Naive thymus-derived CD8-positive, alpha-beta T cell (primary cell): ENCODE measurements around the gene C19orf47. TPM values are rescaled to one million over a fixed set of nuclear protein-coding genes. Genes with fewer than 3 reads are reported as not detected.

Experiments used
- ATAC-seq, 2 donors: fragments of 150-1000 bp; cut with Tn5 transposase in 1 of 2; sonication (Bioruptor Pico), chemical (Tn5 transposase) in 1 of 2; 1 replicate in 1 of 2; 2 replicates in 1 of 2; pipeline ENCODE4 v1.10.0; 2021; ENCODE audit warnings: mild to moderate bottlenecking in 2 of 2, moderate library complexity in 2 of 2
- POLR2A ChIA-PET: fragments of 350-600 bp; sonication (Branson Sonifier 250); formaldehyde crosslinking; loops from one replicate; lab custom pipeline; 2021; ENCODE audit warnings: antibody characterized with exemption; lab: Charles Lee
- DNase-seq, 10 donors: peaks; one replicate each; pipeline versions ENCODE4 v3.0.0 to v3.0.0-alpha.2; 2020 to 2022
- H3K27ac Mint-ChIP-seq, 10 donors: one replicate each; pipeline ENCODE4 v1.8.0; 2020 to 2022; ENCODE audit warnings: mild to moderate bottlenecking in 10 of 10, mixed read lengths in 10 of 10, moderate library complexity in 4 of 10, inconsistent platforms in 1 of 10
- H3K27me3 Mint-ChIP-seq, 5 donors: one replicate each; pipeline ENCODE4 v1.8.0; 2021 to 2022; ENCODE audit warnings: mixed read lengths in 5 of 5
- H3K36me3 Mint-ChIP-seq, 3 donors: one replicate each; pipeline ENCODE4 v1.8.0; 2020 to 2022; ENCODE audit warnings: mixed read lengths in 3 of 3, mild to moderate bottlenecking in 2 of 3, inconsistent platforms in 1 of 3
- H3K4me1 Mint-ChIP-seq, 4 donors: one replicate each; pipeline ENCODE4 v1.8.0; 2021 to 2022; ENCODE audit warnings: mixed read lengths in 4 of 4
- H3K4me3 Mint-ChIP-seq, 10 donors: one replicate each; pipeline ENCODE4 v1.8.0; 2020 to 2022; ENCODE audit warnings: mild to moderate bottlenecking in 10 of 10, mixed read lengths in 10 of 10, moderate library complexity in 6 of 10, inconsistent platforms in 1 of 10
- H3K9me3 Mint-ChIP-seq, 9 donors: one replicate each; pipeline ENCODE4 v1.8.0; 2020 to 2022; ENCODE audit warnings: mixed read lengths in 9 of 9, mild to moderate bottlenecking in 3 of 9, inconsistent platforms in 1 of 9, moderate library complexity in 1 of 9
- microRNA-seq: library from miRNA; unstranded; fragments of <30 nt; microRNA quantifications from one replicate; pipeline ENCODE4 v1.2.0, GENCODE V29; 2022; ENCODE audit warnings: borderline microRNAs expressed
- polyA plus RNA-seq, 3 donors: library from polyadenylated mRNA; unstranded; fragments of 300-500 nt; fragmentation: Illumina TruSeq; gene quantifications; one replicate each; pipeline ENCODE4 v1.2.3, GENCODE V29; 2021
- total RNA-seq, 8 experiments: library from RNA in 2 of 8; stranded (reverse) in 2 of 8; gene quantifications; one replicate each; pipeline ENCODE4 v1.2.3 and lab custom pipeline; 2021 to 2026

C19orf47 gene
- total and polyA plus RNA-seq, 5 experiments from 2014 or later = 6.8 to 16.9 (median 10.0) TPM

DNA sequence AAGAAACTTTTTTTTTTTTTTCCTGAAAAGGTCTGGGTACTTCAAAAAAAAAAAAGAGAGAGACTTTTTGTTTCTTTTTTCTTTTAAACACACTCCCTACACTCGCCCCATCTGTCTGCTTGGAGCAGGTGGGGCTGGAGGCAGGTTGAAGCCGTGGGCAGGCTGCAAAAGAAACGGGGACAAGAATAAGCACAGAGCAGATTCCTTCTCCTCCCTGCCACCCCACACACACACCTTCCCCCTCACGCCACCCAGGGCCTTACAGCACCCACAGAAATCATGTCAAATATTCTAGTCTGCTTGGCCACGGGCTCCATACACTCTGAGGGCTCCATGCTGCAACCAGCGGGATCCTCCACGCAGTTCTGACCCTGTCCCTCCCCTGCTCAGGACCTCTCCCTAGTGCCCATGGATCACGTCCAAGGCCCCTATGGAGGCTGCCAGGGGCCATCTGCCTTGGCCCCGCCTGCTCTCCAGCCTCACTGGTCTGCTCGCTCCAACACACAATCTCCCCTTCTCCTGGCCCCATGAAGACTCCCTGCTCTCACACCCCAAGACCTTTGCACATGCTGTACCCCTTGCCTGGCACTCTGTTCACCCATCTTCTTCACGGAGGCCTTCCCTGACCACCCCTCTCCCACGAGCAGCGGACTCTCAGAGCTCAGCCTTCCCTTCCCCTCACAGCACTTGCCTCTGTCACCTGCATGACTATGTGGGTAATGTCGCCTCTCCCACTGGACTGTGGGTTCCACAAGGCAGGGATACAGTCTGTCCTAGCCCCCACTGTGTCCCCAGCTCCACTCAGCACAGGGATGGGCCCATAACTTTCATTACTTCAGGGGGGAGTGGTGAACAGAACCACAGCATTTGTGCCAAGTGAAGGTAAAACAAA lies 74.5 kb downstream of the C19orf47 start:
- Mint-ChIP-seq H3K27ac (peak overlapping the region in 9 of 10 donors; percentile 15 to 93 (median 84)), H3K36me3 (peaks cover 0 to 37% (median 0%) of the 10 kb centered on the region in 3 donors), H3K4me1 (peaks cover 53 to 89% (median 83%) of the 10 kb centered on the region in 4 donors), H3K4me3 (peak overlapping the region in 9 of 10 donors; percentile 54 to 83 (median 75)), H3K27me3 (no peaks in the 10 kb centered on the region), H3K9me3 (no peaks in the 10 kb centered on the region)
- DNase-seq (no peak), ATAC-seq (no peak)
- POLR2A ChIA-PET = interaction anchor here (2.6 kb wide), 1 partner anchor 12 kb away, joined by 22 read pairs; the partner anchor contains the start of gene AKT2

DNA sequence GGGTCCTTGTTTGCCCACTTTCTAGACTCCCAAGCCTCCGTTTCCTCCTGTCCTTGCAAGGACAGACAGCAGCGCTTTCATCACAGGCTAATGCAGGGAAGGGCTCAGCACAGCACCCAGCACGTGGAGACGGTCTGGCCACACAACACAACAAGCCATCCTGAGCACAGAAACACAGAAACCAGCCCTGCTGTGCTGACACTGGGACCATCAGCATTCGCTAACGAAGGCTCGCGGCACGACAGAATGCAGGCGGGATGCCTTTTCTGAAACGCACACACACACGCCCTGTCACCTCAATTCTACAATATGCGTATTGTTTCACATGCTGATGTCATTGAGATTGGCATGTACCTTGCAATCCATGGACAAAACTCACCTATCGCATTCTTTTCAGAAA lies 75.9 kb downstream of the C19orf47 start:
- ATAC-seq (no peak), DNase-seq (no peak)
- Mint-ChIP-seq H3K4me3 (peak overlapping the region in 1 of 10 donors; percentile 34), H3K9me3 (no peaks in the 10 kb centered on the region), H3K36me3 (peaks cover 0 to 44% (median 0%) of the 10 kb centered on the region in 3 donors), H3K4me1 (peaks cover 48 to 82% (median 77%) of the 10 kb centered on the region in 4 donors), H3K27me3 (no peaks in the 10 kb centered on the region), H3K27ac (peak overlapping the region in 3 of 10 donors; percentile 26 to 50 (median 47))
- POLR2A ChIA-PET = no interaction called here

DNA sequence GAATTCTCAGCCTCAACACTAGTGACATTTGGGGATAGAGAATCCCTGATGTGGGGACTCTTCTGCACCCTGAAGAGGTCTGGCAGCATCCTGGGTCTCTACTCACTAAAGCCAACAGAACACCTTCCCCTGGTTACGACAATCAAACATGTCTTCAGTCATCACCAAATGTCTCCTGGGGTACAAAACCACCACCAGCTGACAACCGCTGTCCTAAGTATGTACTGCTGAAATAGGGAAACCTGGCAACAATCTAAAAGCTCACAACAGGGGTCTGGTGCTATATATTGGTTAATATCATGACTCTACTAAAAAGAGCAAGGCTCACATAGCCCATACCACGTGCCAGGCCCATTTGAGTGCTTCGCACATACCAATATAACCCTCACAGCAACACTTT lies 76.5 kb downstream of the C19orf47 start:
- no peak for ATAC-seq
- no peaks in the 10 kb centered on the region for H3K27me3 Mint-ChIP-seq
- DNase-seq = no peak
- H3K9me3 Mint-ChIP-seq = no peaks in the 10 kb centered on the region
- peaks cover 50 to 81% (median 77%) of the 10 kb centered on the region in 4 donors for H3K4me1 Mint-ChIP-seq
- POLR2A ChIA-PET = no interaction called here
- peak overlapping the region in 1 of 10 donors; percentile 34 for H3K4me3 Mint-ChIP-seq
- peak overlapping the region in 4 of 10 donors; percentile 10 to 50 (median 45) for H3K27ac Mint-ChIP-seq
- peaks cover 0 to 45% (median 0%) of the 10 kb centered on the region in 3 donors for H3K36me3 Mint-ChIP-seq

DNA sequence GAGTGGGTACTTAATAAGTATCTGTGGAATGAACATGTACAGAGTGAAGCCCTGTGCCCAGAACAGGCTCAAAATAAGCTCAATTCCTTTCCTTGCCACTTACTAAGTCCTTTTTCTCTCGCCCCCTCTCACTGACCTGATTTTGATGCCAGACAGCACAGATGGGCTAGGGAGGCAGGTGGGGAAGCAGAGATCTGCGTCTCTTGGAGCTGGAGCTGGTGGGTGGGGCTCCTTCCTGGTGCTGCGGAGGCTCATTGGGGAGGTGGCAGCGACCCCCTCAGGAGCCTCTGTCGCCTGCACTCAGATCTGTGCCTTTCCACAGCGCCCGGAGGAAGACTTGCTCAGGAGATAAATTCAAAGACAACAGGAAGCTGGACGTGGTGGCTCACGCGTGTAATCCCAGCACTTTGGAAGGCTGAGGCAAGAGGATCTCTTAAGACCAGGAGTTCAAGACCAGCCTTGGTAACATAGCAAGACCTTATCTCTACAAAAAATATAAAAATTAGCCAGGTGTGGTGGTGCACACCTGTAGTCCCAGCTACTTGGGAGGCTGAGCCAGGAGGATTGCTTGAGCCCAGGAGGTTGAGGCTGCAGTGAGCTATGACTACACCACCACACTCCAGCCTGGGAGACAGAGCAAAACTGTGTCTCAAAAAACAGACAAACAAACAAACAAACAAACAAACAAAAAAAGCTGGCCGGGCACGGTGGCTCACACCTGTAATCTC lies 77.7 kb downstream of the C19orf47 start:
- DNase-seq (no peak), ATAC-seq (no peak)
- peaks cover 0 to 47% (median 0%) of the 10 kb centered on the region in 3 donors for H3K36me3 Mint-ChIP-seq
- no peak overlapping the region for H3K4me3 Mint-ChIP-seq
- H3K27ac Mint-ChIP-seq = peak overlapping the region in 4 of 10 donors; percentile 19 to 77 (median 62)
- H3K9me3 Mint-ChIP-seq = no peaks in the 10 kb centered on the region
- H3K27me3 Mint-ChIP-seq = no peaks in the 10 kb centered on the region
- POLR2A ChIA-PET = no interaction called here
- H3K4me1 Mint-ChIP-seq = peaks cover 48 to 80% (median 74%) of the 10 kb centered on the region in 4 donors

Small RNAs within 50 kb of the gene (microRNA-seq; reads per million reads assigned to microRNA genes)
- 34.9 reads per million, percentile 50 among the genes with 10 or more reads in this experiment for gene MIR641
- not detected for gene MIR6796

Other genes with a start within 250 kb of the C19orf47 start
- 10 to 100 TPM; 35.4 to 35.6 TPM for gene MAP3K10, start 157.0 kb downstream of the C19orf47 start, total RNA-seq
- under 1 TPM; 0.15 to 0.58 (median 0.35) TPM for gene MAP3K10, start 157.0 kb downstream of the C19orf47 start, polyA plus RNA-seq
- not detected for gene TTC9B, start 130.0 kb downstream of the C19orf47 start, total RNA-seq
- gene TTC9B, start 130.0 kb downstream of the C19orf47 start, polyA plus RNA-seq = not detected
- 1 to 10 TPM; 2.3 to 2.6 TPM for gene CCNP, start 121.7 kb downstream of the C19orf47 start, total RNA-seq
- gene CCNP, start 121.7 kb downstream of the C19orf47 start, polyA plus RNA-seq = under 1 TPM in 1 of 3 donors, not detected in 2; 0.14 TPM
- 100 to 1,000 TPM; 202 to 210 TPM for gene AKT2, start 63.1 kb downstream of the C19orf47 start, total RNA-seq
- gene AKT2, start 63.1 kb downstream of the C19orf47 start, polyA plus RNA-seq = 10 to 100 TPM; 21.5 to 26.9 (median 22.9) TPM
- 10 to 100 TPM; 92.5 to 98.6 TPM for gene PLD3, start 298 bp upstream of the C19orf47 start, total RNA-seq
- 10 to 100 TPM; 46.5 to 87.5 (median 67.5) TPM for gene PLD3, start 298 bp upstream of the C19orf47 start, polyA plus RNA-seq
- under 1 TPM; 0.18 to 0.19 TPM for gene HIPK4, start 41.8 kb upstream of the C19orf47 start, total RNA-seq
- gene HIPK4, start 41.8 kb upstream of the C19orf47 start, polyA plus RNA-seq = not detected
- gene PRX, start 65.0 kb upstream of the C19orf47 start, total RNA-seq = 1 to 10 TPM; 3.8 to 4.0 TPM
- gene PRX, start 65.0 kb upstream of the C19orf47 start, polyA plus RNA-seq = under 1 TPM; 0.39 to 0.49 (median 0.44) TPM
- gene SERTAD1, start 77.6 kb upstream of the C19orf47 start, total RNA-seq = 1 to 10 TPM; 6.2 to 8.1 TPM
- 10 to 100 TPM in 1 of 3 donors, 1 to 10 TPM in 2; 2.6 to 10.4 (median 3.5) TPM for gene SERTAD1, start 77.6 kb upstream of the C19orf47 start, polyA plus RNA-seq
- 10 to 100 TPM in 1 of 2 experiments, 1 to 10 TPM in 1; 9.5 to 10.6 TPM for gene SERTAD3, start 95.9 kb upstream of the C19orf47 start, total RNA-seq
- 1 to 10 TPM; 2.3 to 9.2 (median 2.9) TPM for gene SERTAD3, start 95.9 kb upstream of the C19orf47 start, polyA plus RNA-seq
- gene BLVRB, start 117.3 kb upstream of the C19orf47 start, total RNA-seq = 10 to 100 TPM; 11.8 to 12.8 TPM
- gene BLVRB, start 117.3 kb upstream of the C19orf47 start, polyA plus RNA-seq = 10 to 100 TPM; 17.3 to 27.8 (median 22.6) TPM
- gene SPTBN4, start 118.6 kb upstream of the C19orf47 start, total RNA-seq = under 1 TPM; 0.47 to 0.62 TPM
- under 1 TPM in 1 of 3 donors, not detected in 2; 0.13 TPM for gene SPTBN4, start 118.6 kb upstream of the C19orf47 start, polyA plus RNA-seq
- 100 to 1,000 TPM; 116 to 122 TPM for gene SHKBP1, start 228.5 kb upstream of the C19orf47 start, total RNA-seq
- 10 to 100 TPM; 85.3 to 98.9 (median 89.9) TPM for gene SHKBP1, start 228.5 kb upstream of the C19orf47 start, polyA plus RNA-seq